Measurements from ENCODE around the gene SEPTIN1. TPM values are rescaled to one million over a fixed set of nuclear protein-coding genes. Genes with fewer than 3 reads are reported as not detected.

SEPTIN1 gene
- total and polyA plus RNA-seq, 2 of the 13 experiments (the other 11 are each of a cell fraction or from before 2014, with no cell fraction given): 0.18 to 0.67 TPM

GRCh38 chr16:30409125-30410060 is 27.0 kb upstream of the SEPTIN1 start (continued):
- TF ChIP-seq DZIP1 (CRISPR knock-in tag; IDR thresholded peaks at IDR 0.05) (no peak), MAF1 (CRISPR knock-in tag; IDR thresholded peaks at IDR 0.05; ENCODE audit: borderline replicate concordance) (no peak), ZNF589 (CRISPR knock-in tag; conservative IDR thresholded peaks at IDR 0.05) (no peak), THYN1 (CRISPR knock-in tag; IDR thresholded peaks at IDR 0.05; ENCODE audit: borderline replicate concordance, low read depth) (no peak), FOXC1 (CRISPR knock-in tag; IDR thresholded peaks at IDR 0.05; ENCODE audit: borderline replicate concordance) (peak; percentile 50), PHF21A (CRISPR knock-in tag; IDR thresholded peaks at IDR 0.05) (peak; percentile 77), ELK4 (CRISPR knock-in tag; IDR thresholded peaks at IDR 0.05; ENCODE audit: borderline replicate concordance) (no peak), HOXD1 (CRISPR knock-in tag; IDR thresholded peaks at IDR 0.05) (no peak), ZNF549 (CRISPR knock-in tag; IDR thresholded peaks at IDR 0.05) (no peak), TBX3 (IDR thresholded peaks at IDR 0.05; ENCODE audit: borderline replicate concordance) (no peak), ZHX1 (CRISPR knock-in tag; IDR thresholded peaks at IDR 0.05; ENCODE audit: low read depth) (no peak), NR3C1 (CRISPR knock-in tag; IDR thresholded peaks at IDR 0.05) (no peak), NFYC (CRISPR knock-in tag; IDR thresholded peaks at IDR 0.05) (no peak; the same call in 1 of the 2 replicates), ZSCAN12 (CRISPR knock-in tag; IDR thresholded peaks at IDR 0.05) (no peak), ZNF598 (CRISPR knock-in tag; IDR thresholded peaks at IDR 0.05; ENCODE audit: borderline replicate concordance) (peak; percentile 63; the same call in 1 of the 2 replicates), ZNF737 (CRISPR knock-in tag; IDR thresholded peaks at IDR 0.05; ENCODE audit: borderline replicate concordance) (no peak), ZNF280D (CRISPR knock-in tag; IDR thresholded peaks at IDR 0.05) (no peak), ZNF773 (CRISPR knock-in tag; IDR thresholded peaks at IDR 0.05; ENCODE audit: borderline replicate concordance) (no peak), HDAC6 (IDR thresholded peaks at IDR 0.05; ENCODE audit: low read depth, low read length) (no peak)
